HEK293T (cell line): ENCODE data around the gene FBXL16.
"Not testable (repeated sequence)": the region's sequence is repeated elsewhere in the genome, so short reads cannot be mapped to it uniquely, and the experiment has no call there.

Experiments
- CTCF ChIA-PET: fragments of 350-600 bp; formaldehyde crosslinking; extraction: SDS; loops from one replicate; lab custom pipeline; 2021; ENCODE audit warnings: antibody characterized with exemption, inconsistent platforms; lab: Yijun Ruan, JAX
- POLR2A ChIA-PET: fragments of 350-600 bp; formaldehyde crosslinking; extraction: SDS; loops from one replicate; lab custom pipeline; 2020; ENCODE audit warnings: antibody characterized with exemption, inconsistent platforms; lab: Yijun Ruan, JAX
- DNase-seq: peaks from one replicate; pipeline ENCODE4 v3.0.0; 2012; ENCODE audit warnings: mixed read lengths; ENCODE audit errors: extremely low spot score
- ARNT ChIP-seq: fragments of 450-650 bp; IDR thresholded peaks from 2 replicates; pipeline ENCODE4 v1.6.1; 2017; ENCODE audit warnings: mild to moderate bottlenecking
- BHLHE40 ChIP-seq: fragments of 450-650 bp; IDR thresholded peaks from 2 replicates; pipeline ENCODE4 v1.6.1; 2016; ENCODE audit warnings: mild to moderate bottlenecking, moderate library complexity, borderline replicate concordance
- CTBP1 ChIP-seq: fragments of 450-650 bp; IDR thresholded peaks from 2 replicates; pipeline ENCODE4 v1.6.1; 2016; ENCODE audit warnings: borderline replicate concordance
- ELF4 ChIP-seq: fragments of 450-650 bp; IDR thresholded peaks from 2 replicates; pipeline ENCODE4 v1.6.1; 2017; ENCODE audit warnings: antibody characterized with exemption
- FOXA1 ChIP-seq: fragments of 450-650 bp; IDR thresholded peaks from 2 replicates; pipeline ENCODE4 v1.6.1; 2016; ENCODE audit warnings: mild to moderate bottlenecking
- FOXK2 ChIP-seq: fragments of 450-650 bp; IDR thresholded peaks from 2 replicates; pipeline ENCODE4 v1.6.1; 2016; ENCODE audit warnings: mild to moderate bottlenecking
- FOXM1 ChIP-seq: fragments of 450-650 bp; IDR thresholded peaks from 2 replicates; pipeline ENCODE4 v1.6.1; 2017; ENCODE audit warnings: mild to moderate bottlenecking, borderline replicate concordance
- HDGF ChIP-seq: fragments of 450-650 bp; IDR thresholded peaks from 2 replicates; pipeline ENCODE4 v1.6.1; 2017; ENCODE audit warnings: antibody characterized with exemption, borderline replicate concordance
- L3MBTL2 ChIP-seq: fragments of 450-650 bp; conservative IDR thresholded peaks from 2 replicates; pipeline ENCODE4 v1.6.1; 2016; ENCODE audit warnings: mild to moderate bottlenecking
- LEF1 ChIP-seq: fragments of 450-650 bp; IDR thresholded peaks from 2 replicates; pipeline ENCODE4 v1.6.1; 2017; ENCODE audit warnings: mild to moderate bottlenecking, borderline replicate concordance
- NFRKB ChIP-seq: fragments of 450-650 bp; IDR thresholded peaks from 2 replicates; pipeline ENCODE4 v1.6.1; 2016; ENCODE audit warnings: mild to moderate bottlenecking, moderate library complexity
- PKNOX1 ChIP-seq: fragments of 450-650 bp; IDR thresholded peaks from 2 replicates; pipeline ENCODE4 v1.6.1; 2016
- SP1 ChIP-seq: fragments of 450-650 bp; IDR thresholded peaks from 2 replicates; pipeline ENCODE4 v1.6.1; 2017
- SUZ12 ChIP-seq: fragments of 450-650 bp; IDR thresholded peaks from 2 replicates; pipeline ENCODE4 v1.6.1; 2016; ENCODE audit warnings: mild to moderate bottlenecking
- TARDBP ChIP-seq: fragments of 450-650 bp; IDR thresholded peaks from 2 replicates; pipeline ENCODE4 v1.6.1; 2016
- ZNF384 ChIP-seq: fragments of 450-650 bp; IDR thresholded peaks from 2 replicates; pipeline ENCODE4 v1.6.1; 2016

Gene FBXL16

GRCh38 chr16:694187-694862 lies 11.3 kb downstream of the FBXL16 start:
- CTCF ChIA-PET, result no interaction called here
- POLR2A ChIA-PET, result no interaction called here
- TF ChIP-seq PKNOX1 (no peak), SUZ12 (no peak), LEF1 (no peak), SP1 (no peak), FOXM1 (no peak), ARNT (no peak), L3MBTL2 (no peak), ZNF384 (no peak), TARDBP (no peak), HDGF (no peak), CTBP1 (no peak), ELF4 (no peak), FOXA1 (no peak), FOXK2 (no peak), NFRKB (no peak)
- no peak for DNase-seq

GRCh38 chr16:693766-694165 lies 11.8 kb downstream of the FBXL16 start:
- ChIA-PET CTCF (no interaction called here), POLR2A (no interaction called here)
- no peak for DNase-seq
- TF ChIP-seq TARDBP (no peak), NFRKB (no peak)

GRCh38 chr16:693364-693763 lies 12.2 kb downstream of the FBXL16 start:
- ChIA-PET POLR2A (interaction anchor here (1.1 kb wide), 1 partner anchor 13 kb away, joined by 4 read pairs; the partner anchor contains the start of gene STUB1), CTCF (no interaction called here)
- DNase-seq, result no peak
- TF ChIP-seq SUZ12 (no peak), NFRKB (no peak), FOXK2 (no peak), CTBP1 (no peak), L3MBTL2 (no peak), LEF1 (no peak), FOXM1 (no peak), TARDBP (no peak), ARNT (no peak)

GRCh38 chr16:692356-693108 lies 13.1 kb downstream of the FBXL16 start:
- ChIA-PET POLR2A (interaction anchor here (0.7 to 1.1 kb wide), 2 partner anchors 8 to 12 kb away, joined by 3 to 4 read pairs; partner anchors contain the start of gene STUB1), CTCF (no interaction called here)
- TF ChIP-seq BHLHE40 (no peak), ELF4 (no peak), NFRKB (no peak), SP1 (no peak), HDGF (no peak), ARNT (no peak), L3MBTL2 (no peak), SUZ12 (no peak), FOXK2 (no peak), TARDBP (no peak), FOXM1 (no peak)
- no peak for DNase-seq

- CTCF ChIA-PET, DNase-seq: not testable (repeated sequence)
- POLR2A ChIA-PET, result interaction anchor here (2.0 to 2.9 kb wide), 2 partner anchors 10 to 16 kb away, joined by 8 to 33 read pairs; partner anchors contain the start of gene STUB1
These were observed 14.4 kb downstream of the FBXL16 start for GRCh38 chr16:691242-691641.

GRCh38 chr16:689175-689897 lies 16.3 kb downstream of the FBXL16 start:
- no peak for TF ChIP-seq ZNF384
- TF ChIP-seq CTBP1, result no peak
- peak; percentile 68 for TF ChIP-seq PKNOX1
- no peak for TF ChIP-seq L3MBTL2
- TF ChIP-seq NFRKB, result no peak
- ChIA-PET POLR2A (interaction anchor here (1.2 to 2.9 kb wide), 8 partner anchors 8 to 99 kb away, joined by 3 to 33 read pairs (median 8); partner anchors contain the start of genes CHTF18, CIAO3, RHOT2 and RPUSD1), CTCF (no interaction called here)
- no peak for DNase-seq
